ENCODE measurements around the gene CDKAL1. TPM values are rescaled to one million over a fixed set of nuclear protein-coding genes. Genes with fewer than 3 reads are reported as not detected.

Gene CDKAL1
- total RNA-seq, 1 donor from 2014 or later: 39.6 TPM

DNA sequence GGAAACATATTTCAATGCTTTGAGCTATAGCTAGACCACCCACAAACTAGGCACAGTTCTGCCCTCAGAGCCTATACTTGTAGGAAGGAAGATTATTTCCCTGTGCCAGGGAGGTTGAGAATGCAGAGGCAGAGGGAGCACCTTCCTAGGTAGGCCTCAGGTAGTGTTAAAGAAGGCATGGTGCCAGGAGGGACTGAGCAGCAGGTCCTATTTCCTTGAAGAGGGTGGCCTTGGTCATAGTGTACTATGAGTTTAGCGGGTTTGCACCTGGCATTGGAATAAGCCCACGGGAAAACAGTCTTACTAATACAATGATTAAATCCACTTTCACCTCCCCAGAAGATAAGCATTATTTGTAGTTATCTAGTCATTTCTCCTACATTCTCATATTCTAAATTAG is 375.4 kb downstream of the CDKAL1 start:
- Histone ChIP-seq H3K27me3 (no peaks in the 10 kb centered on the region), H3K4me2 (no peak overlapping the region), H3K4me3 (no peak overlapping the region), H3K4me1 (no peaks in the 10 kb centered on the region), H3K36me3 (no peaks in the 10 kb centered on the region), H3K27ac (no peak overlapping the region), H2AFZ (replicated peaks) (no peak overlapping the region), H3K9ac (no peak overlapping the region), H4K20me1 (ENCODE audit: low read depth) (no peaks in the 10 kb centered on the region), H3K79me2 (ENCODE audit: low read depth) (no peaks in the 10 kb centered on the region), H3F3A (ENCODE audit: low read depth) (no peaks in the 10 kb centered on the region), H3K9me3 (ENCODE audit: low read depth) (no peaks in the 10 kb centered on the region)
- Mint-ChIP-seq H3K36me3 (peaks cover 11% of the 10 kb centered on the region), H3K27ac (no peak overlapping the region), H3K4me1 (no peaks in the 10 kb centered on the region), H3K27me3 (ENCODE audit: insufficient read depth, low read depth) (peaks cover 2% of the 10 kb centered on the region), H3K9me3 (peaks cover 16% of the 10 kb centered on the region), H3K4me3 (no peak overlapping the region)
- DNase-seq (ENCODE audit: low spot score): no peak
- TF ChIP-seq EZH2 (IDR thresholded peaks at IDR 0.05) (no peak), EZH2phosphoT487 (IDR thresholded peaks at IDR 0.05) (no peak)
- TF ChIP-seq, protein P1, sequence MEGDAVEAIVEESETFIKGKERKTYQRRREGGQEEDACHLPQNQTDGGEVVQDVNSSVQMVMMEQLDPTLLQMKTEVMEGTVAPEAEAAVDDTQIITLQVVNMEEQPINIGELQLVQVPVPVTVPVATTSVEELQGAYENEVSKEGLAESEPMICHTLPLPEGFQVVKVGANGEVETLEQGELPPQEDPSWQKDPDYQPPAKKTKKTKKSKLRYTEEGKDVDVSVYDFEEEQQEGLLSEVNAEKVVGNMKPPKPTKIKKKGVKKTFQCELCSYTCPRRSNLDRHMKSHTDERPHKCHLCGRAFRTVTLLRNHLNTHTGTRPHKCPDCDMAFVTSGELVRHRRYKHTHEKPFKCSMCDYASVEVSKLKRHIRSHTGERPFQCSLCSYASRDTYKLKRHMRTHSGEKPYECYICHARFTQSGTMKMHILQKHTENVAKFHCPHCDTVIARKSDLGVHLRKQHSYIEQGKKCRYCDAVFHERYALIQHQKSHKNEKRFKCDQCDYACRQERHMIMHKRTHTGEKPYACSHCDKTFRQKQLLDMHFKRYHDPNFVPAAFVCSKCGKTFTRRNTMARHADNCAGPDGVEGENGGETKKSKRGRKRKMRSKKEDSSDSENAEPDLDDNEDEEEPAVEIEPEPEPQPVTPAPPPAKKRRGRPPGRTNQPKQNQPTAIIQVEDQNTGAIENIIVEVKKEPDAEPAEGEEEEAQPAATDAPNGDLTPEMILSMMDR (IDR thresholded peaks at IDR 0.05): no peak

DNA sequence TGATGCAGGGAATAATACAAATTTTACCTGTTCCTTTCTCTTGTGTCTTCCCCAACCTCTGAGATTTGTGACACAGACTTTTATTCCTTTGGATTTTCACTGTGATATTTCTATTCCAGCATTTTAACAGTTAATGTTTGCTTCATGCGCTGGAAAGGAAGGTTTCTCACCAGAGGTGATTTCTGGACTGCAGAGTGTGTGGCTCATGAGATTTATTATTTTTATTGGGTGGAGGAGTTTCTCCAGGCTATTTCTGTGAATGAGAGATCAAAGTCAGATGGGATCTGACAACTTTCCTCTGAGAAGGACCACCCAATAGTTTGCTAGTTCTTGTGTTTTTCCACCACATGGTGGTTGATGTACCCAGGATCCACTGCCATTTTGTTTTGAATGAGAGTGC is 377.5 kb downstream of the CDKAL1 start:
- H3K79me2 ChIP-seq (ENCODE audit: low read depth): no peaks in the 10 kb centered on the region
- H3K4me2 ChIP-seq: no peak overlapping the region
- no peak overlapping the region for H3K27ac Mint-ChIP-seq
- no peaks in the 10 kb centered on the region for H3K4me1 Mint-ChIP-seq
- H3K4me3 Mint-ChIP-seq: no peak overlapping the region
- H3K27me3 ChIP-seq: no peaks in the 10 kb centered on the region
- no peak overlapping the region for H3K9ac ChIP-seq
- no peak for TF ChIP-seq EZH2 (IDR thresholded peaks at IDR 0.05)
- TF ChIP-seq, protein P1 (IDR thresholded peaks at IDR 0.05): no peak
- TF ChIP-seq EZH2phosphoT487 (IDR thresholded peaks at IDR 0.05): no peak
- no peaks in the 10 kb centered on the region for H3F3A ChIP-seq (ENCODE audit: low read depth)
- H2AFZ ChIP-seq (replicated peaks): no peak overlapping the region
- no peak overlapping the region for H3K4me3 ChIP-seq
- H3K36me3 Mint-ChIP-seq: peaks cover 9% of the 10 kb centered on the region
- peaks cover 17% of the 10 kb centered on the region for H3K9me3 Mint-ChIP-seq
- H3K27ac ChIP-seq: no peak overlapping the region
- H3K4me1 ChIP-seq: no peaks in the 10 kb centered on the region
- H3K9me3 ChIP-seq (ENCODE audit: low read depth): peaks cover 5% of the 10 kb centered on the region
- no peak for DNase-seq (ENCODE audit: low spot score)
- H4K20me1 ChIP-seq (ENCODE audit: low read depth): no peaks in the 10 kb centered on the region
- H3K27me3 Mint-ChIP-seq (ENCODE audit: insufficient read depth, low read depth): no peaks in the 10 kb centered on the region
- no peaks in the 10 kb centered on the region for H3K36me3 ChIP-seq

DNA sequence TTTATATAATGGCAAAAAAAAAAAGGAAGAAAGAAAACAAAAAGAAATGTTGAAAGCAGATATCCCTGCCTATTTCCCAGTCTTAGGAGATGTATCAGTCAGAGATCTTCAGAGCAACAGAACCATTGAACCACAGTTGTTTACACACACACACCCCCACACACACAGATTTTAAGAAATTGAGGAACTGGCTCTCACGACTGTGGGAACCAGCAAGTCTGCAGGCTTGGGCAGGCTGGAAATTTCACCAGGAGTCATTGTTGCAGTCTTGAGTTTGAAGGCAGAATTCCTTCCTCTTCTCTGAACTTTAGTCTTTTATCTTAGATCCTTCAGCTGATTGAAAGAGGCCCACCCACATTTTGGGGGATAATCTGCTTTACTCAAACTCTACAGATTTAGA is 380.9 kb downstream of the CDKAL1 start:
- no peaks in the 10 kb centered on the region for H4K20me1 ChIP-seq (ENCODE audit: low read depth)

More for the DNA sequence above, 380.9 kb downstream of the CDKAL1 start:
- peaks cover 5% of the 10 kb centered on the region for H3K9me3 ChIP-seq (ENCODE audit: low read depth)
- Mint-ChIP-seq H3K4me1 (no peaks in the 10 kb centered on the region), H3K27me3 (ENCODE audit: insufficient read depth, low read depth) (no peaks in the 10 kb centered on the region), H3K27ac (no peak overlapping the region), H3K36me3 (peaks cover 9% of the 10 kb centered on the region), H3K4me3 (no peak overlapping the region), H3K9me3 (peaks cover 17% of the 10 kb centered on the region)
- no peaks in the 10 kb centered on the region for H3K36me3 ChIP-seq
- no peaks in the 10 kb centered on the region for H3F3A ChIP-seq (ENCODE audit: low read depth)
- no peak overlapping the region for H3K9ac ChIP-seq
- no peak overlapping the region for H2AFZ ChIP-seq (replicated peaks)
- no peaks in the 10 kb centered on the region for H3K4me1 ChIP-seq
- TF ChIP-seq EZH2 (IDR thresholded peaks at IDR 0.05) (no peak), EZH2phosphoT487 (IDR thresholded peaks at IDR 0.05) (no peak)
- TF ChIP-seq, protein P1 (IDR thresholded peaks at IDR 0.05): no peak
- no peak overlapping the region for H3K4me2 ChIP-seq
- H3K27ac ChIP-seq: no peak overlapping the region
- no peak overlapping the region for H3K4me3 ChIP-seq
- DNase-seq (ENCODE audit: low spot score): no peak
- no peaks in the 10 kb centered on the region for H3K27me3 ChIP-seq
- H3K79me2 ChIP-seq (ENCODE audit: low read depth): no peaks in the 10 kb centered on the region

All from neural progenitor cell (in vitro differentiated cells).